Testis (tissue), 3 donors: ENCODE measurements around the gene RSRC2. TPM values are rescaled to one million over a fixed set of nuclear protein-coding genes. Genes with fewer than 3 reads are reported as not detected.
"Not testable (repeated sequence)": the region's sequence is repeated elsewhere in the genome, so short reads cannot be mapped to it uniquely, and the experiment has no call there.

Experiments used
- DNase-seq: peaks from one replicate; pipeline ENCODE4 v3.0.0-alpha.2; 2019
- H3K27ac ChIP-seq, 2 donors: fragments of 200-600 bp; sonication (generic); one replicate each; pipeline ENCODE4 v1.5.1; 2019
- H3K27me3 ChIP-seq: fragments of 200-600 bp; sonication (generic); one replicate; pipeline ENCODE4 v1.5.1; 2019
- H3K36me3 ChIP-seq: fragments of 200-600 bp; sonication (generic); one replicate; pipeline ENCODE4 v1.5.1; 2017; ENCODE audit warnings: low read depth; ENCODE audit errors: missing control alignments
- H3K4me1 ChIP-seq: fragments of 200-600 bp; sonication (generic); one replicate; pipeline ENCODE4 v1.5.1; 2019
- H3K4me3 ChIP-seq, 2 donors: fragments of 200-600 bp; sonication (generic); one replicate each; pipeline ENCODE4 v1.5.1; 2017 to 2019
- H3K9me3 ChIP-seq: fragments of 200-600 bp; sonication (generic); one replicate; pipeline ENCODE4 v1.5.1; 2017
- POLR2A ChIP-seq: fragments of 450-650 bp; IDR thresholded peaks from one replicate; pipeline ENCODE4 v1.6.1; 2017; ENCODE audit warnings: antibody characterized with exemption, mild to moderate bottlenecking, moderate library complexity
- WGBS, 2 donors: methylation state at CpG; one replicate each; pipeline ENCODE4 v1.1.5; 2018; 5-methylcytosine and 5-hydroxymethylcytosine counted together
- intact Hi-C: fragments of 100-400 bp; cut with DNase I; formaldehyde crosslinking; loops from one replicate; pipeline ENCODE4 v1.15.1; 2023; ENCODE audit warnings: low total_unique reads
- polyA plus RNA-seq: library from polyadenylated mRNA; stranded (reverse); fragments of 350-450 nt; fragmentation: Illumina TruSeq; extraction: RNeasy Lipid Tissue Mini Kit (QIAGEN cat#74804); gene quantifications from one replicate; pipeline ENCODE4 v1.2.3, GENCODE V29; 2014; ENCODE audit warnings: low read depth, low replicate concordance; ENCODE audit not compliant: insufficient read depth
- total RNA-seq, 2 donors: library from RNA; depleted of rRNA; stranded (reverse); fragments of >200 nt; gene quantifications; one replicate each; pipeline ENCODE4 v1.2.3, GENCODE V29; 2016
- TF ChIP-seq, protein P1 (sequence below), 3 experiments: fragments of 450-650 bp in 2 of 3; fragments of 200-600 bp in 1 of 3; sonication (generic) in 1 of 3; IDR thresholded peaks; one replicate each; pipeline ENCODE4 v1.5.1; 2016 to 2019; ENCODE audit warnings: antibody characterized with exemption in 3 of 3, mild to moderate bottlenecking in 2 of 3, moderate library complexity in 1 of 3

Gene RSRC2
- total and polyA plus RNA-seq, 3 donors from 2014 or later: 50.7 to 133 (median 93.1) TPM

DNA sequence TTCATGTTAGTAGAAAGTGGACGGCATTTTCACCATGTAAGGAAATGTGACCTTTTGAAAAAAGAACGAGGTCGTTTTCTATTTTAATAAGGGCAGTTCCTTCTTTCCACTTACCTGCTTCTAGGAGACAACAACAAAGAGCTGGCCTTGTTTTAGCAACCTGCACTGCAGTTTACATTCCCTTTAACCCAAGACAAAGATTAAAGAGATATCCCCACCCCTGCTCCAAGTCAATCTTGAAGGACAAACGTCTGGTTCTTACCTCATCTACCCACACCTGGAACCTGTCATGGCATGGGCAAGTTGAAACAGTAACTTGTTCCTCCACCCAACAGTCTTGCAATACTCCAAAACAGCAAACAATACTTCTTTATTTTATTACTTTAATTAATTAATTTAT, 58.8 kb downstream of the RSRC2 start:
- no peaks in the 10 kb centered on the region for H3K9me3 ChIP-seq
- no peaks in the 10 kb centered on the region for H3K27me3 ChIP-seq
- H3K4me1 ChIP-seq: peaks cover 4% of the 10 kb centered on the region
- no peak overlapping the region for H3K4me3 ChIP-seq
- H3K36me3 ChIP-seq: no peaks in the 10 kb centered on the region
- 62 to 69% methylated on average over 4 of the region's 4 CpGs for WGBS, 2 donors
- TF ChIP-seq, protein P1, sequence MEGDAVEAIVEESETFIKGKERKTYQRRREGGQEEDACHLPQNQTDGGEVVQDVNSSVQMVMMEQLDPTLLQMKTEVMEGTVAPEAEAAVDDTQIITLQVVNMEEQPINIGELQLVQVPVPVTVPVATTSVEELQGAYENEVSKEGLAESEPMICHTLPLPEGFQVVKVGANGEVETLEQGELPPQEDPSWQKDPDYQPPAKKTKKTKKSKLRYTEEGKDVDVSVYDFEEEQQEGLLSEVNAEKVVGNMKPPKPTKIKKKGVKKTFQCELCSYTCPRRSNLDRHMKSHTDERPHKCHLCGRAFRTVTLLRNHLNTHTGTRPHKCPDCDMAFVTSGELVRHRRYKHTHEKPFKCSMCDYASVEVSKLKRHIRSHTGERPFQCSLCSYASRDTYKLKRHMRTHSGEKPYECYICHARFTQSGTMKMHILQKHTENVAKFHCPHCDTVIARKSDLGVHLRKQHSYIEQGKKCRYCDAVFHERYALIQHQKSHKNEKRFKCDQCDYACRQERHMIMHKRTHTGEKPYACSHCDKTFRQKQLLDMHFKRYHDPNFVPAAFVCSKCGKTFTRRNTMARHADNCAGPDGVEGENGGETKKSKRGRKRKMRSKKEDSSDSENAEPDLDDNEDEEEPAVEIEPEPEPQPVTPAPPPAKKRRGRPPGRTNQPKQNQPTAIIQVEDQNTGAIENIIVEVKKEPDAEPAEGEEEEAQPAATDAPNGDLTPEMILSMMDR (IDR thresholded peaks at IDR 0.05): no peak
- TF ChIP-seq POLR2A: no peak
- DNase-seq: no peak
- H3K27ac ChIP-seq: no peak overlapping the region
- intact Hi-C loops: no loop called here

DNA sequence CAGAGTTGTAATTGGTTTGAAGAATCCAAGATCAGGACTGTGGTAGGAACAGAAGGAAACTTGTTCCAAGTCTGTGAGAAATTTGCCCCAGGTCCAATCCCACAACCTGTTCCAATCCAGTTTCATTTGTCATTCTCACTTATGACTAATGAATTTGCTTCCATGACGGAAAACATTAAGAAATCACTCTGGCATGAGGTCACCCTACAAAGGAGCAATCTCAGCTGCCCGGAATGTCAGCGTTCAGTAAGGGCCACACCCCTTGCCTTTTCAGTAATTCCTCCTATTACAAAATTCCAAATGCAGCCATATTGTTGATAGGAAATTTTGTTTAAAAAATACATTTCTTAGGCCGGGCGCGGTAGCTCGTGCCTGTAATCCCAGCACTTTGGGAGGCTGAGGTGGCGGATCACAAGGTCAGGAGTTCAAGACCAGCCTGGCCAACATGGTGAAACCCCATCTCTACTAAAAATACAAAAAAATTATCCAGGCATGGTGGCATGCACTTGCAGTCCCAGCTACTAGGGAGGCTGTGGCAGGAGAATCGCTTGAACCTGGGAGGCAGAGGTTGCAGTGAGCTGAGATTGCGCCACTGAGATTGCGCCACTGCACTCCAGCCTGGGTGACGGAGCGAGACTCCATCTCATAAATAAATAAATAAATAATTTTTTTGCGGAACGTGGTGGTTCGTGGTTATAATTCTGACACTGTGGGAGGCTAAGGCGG, 62.3 kb downstream of the RSRC2 start:
- 90 to 92% methylated on average over 17 of the region's 17 CpGs for WGBS, 2 donors
- H3K27me3 ChIP-seq, H3K36me3 ChIP-seq, H3K27ac ChIP-seq, DNase-seq, H3K9me3 ChIP-seq, intact Hi-C loops, H3K4me1 ChIP-seq, H3K4me3 ChIP-seq: not testable (repeated sequence)

DNA sequence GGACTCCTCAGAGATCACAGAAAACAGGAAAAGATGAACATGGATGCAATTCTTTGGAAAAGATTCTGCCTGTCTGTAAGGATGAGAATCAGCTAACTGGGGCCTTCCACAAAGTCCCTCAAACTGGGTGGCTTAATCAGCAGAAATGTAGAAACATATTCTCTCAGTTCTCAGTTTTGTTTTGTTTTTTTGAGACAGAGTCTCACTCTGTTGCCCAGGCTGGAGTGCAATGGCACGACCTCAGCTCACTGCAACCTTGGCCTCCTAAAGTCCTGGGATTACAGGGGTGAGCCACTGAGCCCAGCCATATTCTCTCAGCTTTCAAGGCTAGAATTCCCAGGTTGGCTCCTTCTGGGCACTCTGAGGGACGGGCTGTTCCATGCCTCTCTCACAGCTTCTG, 66.1 kb downstream of the RSRC2 start:
- Histone ChIP-seq H3K4me1 (no peaks in the 10 kb centered on the region), H3K4me3 (no peak overlapping the region), H3K27me3 (no peaks in the 10 kb centered on the region), H3K27ac (no peak overlapping the region), H3K9me3 (no peaks in the 10 kb centered on the region), H3K36me3 (no peaks in the 10 kb centered on the region)
- intact Hi-C loops: no loop called here
- no peak for DNase-seq
- TF ChIP-seq, protein P1 (IDR thresholded peaks at IDR 0.05): no peak
- no peak for TF ChIP-seq POLR2A
- 55 to 74% methylated on average over 1 to 2 of the region's 2 CpGs for WGBS, 2 donors

DNA sequence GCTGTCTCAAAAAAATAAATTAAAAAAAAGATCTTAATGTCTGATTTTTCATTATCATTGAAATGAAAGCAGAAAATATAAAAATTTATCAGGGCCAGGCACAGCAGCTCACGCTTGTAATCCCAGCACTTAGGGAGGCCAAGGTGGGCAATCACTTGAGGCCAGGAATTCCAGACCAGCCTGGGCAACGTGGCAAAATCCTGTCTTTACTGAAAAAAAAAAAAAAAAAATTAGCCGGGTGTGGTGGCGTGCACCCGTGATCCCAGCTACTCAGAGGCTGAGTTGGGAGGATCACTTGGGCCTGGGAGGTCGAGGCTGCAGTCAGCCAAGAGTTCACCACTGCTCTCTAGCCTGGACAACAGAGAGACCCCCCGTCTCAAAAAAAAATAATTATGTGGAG, 66.7 kb downstream of the RSRC2 start:
- H3K27ac ChIP-seq: no peak overlapping the region
- no peak for DNase-seq
- H3K9me3 ChIP-seq: no peaks in the 10 kb centered on the region
- no peaks in the 10 kb centered on the region for H3K4me1 ChIP-seq
- intact Hi-C loops: no loop called here
- H3K36me3 ChIP-seq: no peaks in the 10 kb centered on the region
- 89 to 90% methylated on average over 7 of the region's 7 CpGs for WGBS, 2 donors
- no peaks in the 10 kb centered on the region for H3K27me3 ChIP-seq
- no peak for TF ChIP-seq POLR2A
- TF ChIP-seq, protein P1 (IDR thresholded peaks at IDR 0.05): no peak
- no peak overlapping the region for H3K4me3 ChIP-seq

DNA sequence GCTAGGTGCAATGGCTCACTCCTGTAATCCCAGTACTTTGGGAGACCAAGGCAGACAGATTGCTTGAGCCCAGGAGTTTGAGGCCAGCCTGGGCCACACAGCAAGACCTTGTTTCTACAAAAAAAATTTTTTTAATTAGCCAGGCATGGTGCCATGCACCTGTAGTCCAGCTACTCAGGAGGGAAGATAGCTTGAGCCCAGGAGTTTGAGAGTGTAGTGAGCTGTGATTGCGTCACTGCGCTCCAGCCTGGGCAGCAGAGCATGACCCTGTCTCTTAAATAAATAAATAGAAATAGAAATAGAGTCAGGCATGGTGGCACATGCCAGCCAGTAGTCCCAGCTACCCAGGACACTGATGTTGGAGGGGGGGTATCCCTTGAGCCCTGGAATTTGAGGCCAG, 67.5 kb downstream of the RSRC2 start:
- H3K27me3 ChIP-seq: no peaks in the 10 kb centered on the region
- H3K9me3 ChIP-seq: no peaks in the 10 kb centered on the region
- H3K4me3 ChIP-seq: no peak overlapping the region
- DNase-seq: no peak
- H3K4me1 ChIP-seq: no peaks in the 10 kb centered on the region
- H3K27ac ChIP-seq: no peak overlapping the region
- intact Hi-C loops: no loop called here
- 91 to 95% methylated on average over 2 of the region's 2 CpGs for WGBS, 2 donors
- TF ChIP-seq POLR2A: no peak
- TF ChIP-seq, protein P1 (IDR thresholded peaks at IDR 0.05): no peak
- H3K36me3 ChIP-seq: no peaks in the 10 kb centered on the region
